HepG2 (cell line): Measurements from ENCODE around the gene PYGO2.

Experiments used
- ATF2 ChIP-seq: sonication (generic); formaldehyde crosslinking; IDR thresholded peaks from 2 replicates; pipeline ENCODE4 v1.4.0; 2020; ENCODE audit warnings: missing genetic modification reagents
- ELF4 ChIP-seq: sonication (generic); formaldehyde crosslinking; IDR thresholded peaks from 2 replicates; pipeline ENCODE4 v1.5.0; 2020; ENCODE audit warnings: missing genetic modification reagents, mild to moderate bottlenecking, moderate library complexity, borderline replicate concordance
- FIP1L1 ChIP-seq: fragments of 200-400 bp; formaldehyde crosslinking; IDR thresholded peaks from 2 replicates; pipeline ENCODE4 v1.6.1; 2018; ENCODE audit warnings: low read depth, mild to moderate bottlenecking, low read length, moderate library complexity, borderline replicate concordance; ENCODE audit not compliant: insufficient read depth
- FOSL1 ChIP-seq: sonication (generic); formaldehyde crosslinking; IDR thresholded peaks from 2 replicates; pipeline ENCODE4 v1.9.0; 2021; ENCODE audit warnings: missing genetic modification reagents, borderline replicate concordance
- NCOA2 ChIP-seq: sonication (generic); formaldehyde crosslinking; IDR thresholded peaks from 2 replicates; pipeline ENCODE4 v1.8.0; 2022; ENCODE audit warnings: inconsistent platforms
- PCBP1 ChIP-seq: fragments of 200-400 bp; formaldehyde crosslinking; IDR thresholded peaks from 2 replicates; pipeline ENCODE4 v1.6.1; 2017; ENCODE audit warnings: mild to moderate bottlenecking, low read depth, low read length, borderline replicate concordance
- ZBTB33 ChIP-seq: sonication (generic); formaldehyde crosslinking; IDR thresholded peaks from 2 replicates; pipeline ENCODE4 v1.4.0; 2020; ENCODE audit warnings: missing genetic modification reagents
- ZNF12 ChIP-seq: sonication (generic); formaldehyde crosslinking; IDR thresholded peaks from 2 replicates; pipeline ENCODE4 v1.5.0; 2020; ENCODE audit warnings: missing genetic modification reagents
- ZNF441 ChIP-seq: sonication (generic); formaldehyde crosslinking; IDR thresholded peaks from 2 replicates; pipeline ENCODE4 v1.7.0; 2021; ENCODE audit warnings: missing genetic modification reagents, borderline replicate concordance
- ZNF609 ChIP-seq: sonication (generic); formaldehyde crosslinking; IDR thresholded peaks from 2 replicates; pipeline ENCODE4 v1.4.0; 2020; ENCODE audit warnings: mild to moderate bottlenecking, missing genetic modification reagents, borderline replicate concordance

DNA sequence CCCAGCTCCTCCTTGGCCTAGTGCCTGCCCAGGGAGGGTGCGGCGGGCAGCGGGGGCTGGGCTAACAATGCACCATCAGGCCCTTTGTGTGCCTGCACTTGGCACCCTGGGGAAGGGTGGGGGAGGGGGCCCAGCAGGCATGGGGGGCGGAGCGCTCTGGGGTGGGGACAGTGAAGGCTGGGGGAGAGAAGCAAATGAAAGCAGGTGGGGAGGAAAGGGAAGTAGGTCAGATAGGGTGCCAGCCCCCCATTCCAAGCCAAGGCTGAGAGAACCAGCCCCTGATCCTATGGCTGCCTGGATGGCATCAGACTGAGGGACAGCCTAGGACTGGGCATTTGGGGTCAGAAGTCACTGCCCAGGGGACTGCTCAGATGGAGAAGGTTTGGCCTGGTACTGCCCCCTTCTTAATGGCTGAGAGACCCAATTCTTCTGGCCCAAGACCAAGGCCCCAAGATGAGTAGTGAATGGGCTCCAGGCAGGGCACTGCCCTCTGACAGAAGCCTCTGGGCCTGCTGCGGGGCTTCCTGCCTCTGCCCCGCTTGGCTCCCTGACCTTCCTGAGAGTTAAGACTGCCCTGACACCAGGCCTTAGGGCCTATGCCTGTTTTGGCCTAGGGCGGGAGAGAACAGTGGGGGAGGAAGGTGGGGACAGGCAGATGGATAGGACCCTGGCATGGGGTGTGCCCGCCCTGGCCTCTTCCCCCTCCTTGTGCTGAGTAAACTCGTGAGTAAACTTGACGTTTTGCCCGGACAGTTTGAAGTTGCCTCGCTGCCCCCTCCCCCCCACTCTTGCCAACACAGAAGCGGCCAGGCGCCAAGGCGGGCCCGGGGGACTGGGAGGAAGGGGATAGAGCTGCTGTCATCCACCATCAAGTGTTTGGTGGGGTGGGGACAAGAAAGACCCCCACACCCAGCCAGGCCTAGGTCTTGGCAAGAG lies 43.8 kb upstream of the PYGO2 start:
- no peak for TF ChIP-seq ZNF12 (CRISPR knock-in tag)
- no peak for TF ChIP-seq PCBP1
- TF ChIP-seq ZBTB33 = no peak
- no peak for TF ChIP-seq ELF4
- TF ChIP-seq ZNF609 (CRISPR knock-in tag) = no peak
- TF ChIP-seq NCOA2 (CRISPR knock-in tag) = no peak
- no peak for TF ChIP-seq ZNF441 (CRISPR knock-in tag)
- TF ChIP-seq FOSL1 = no peak
- TF ChIP-seq FIP1L1 = no peak
- no peak for TF ChIP-seq ATF2 (CRISPR knock-in tag)
